GM12872 (cell line): Measurements from ENCODE around the gene ST6GALNAC3.

Experiments used
- CTCF ChIP-seq: IDR thresholded peaks from 3 replicates; pipeline ENCODE4 v1.5.1; 2011; ENCODE audit warnings: low read depth, mild to moderate bottlenecking, low read length, moderate library complexity; ENCODE audit not compliant: insufficient read depth

The ST6GALNAC3 gene

GRCh38 chr1:76264642-76265041, 190.1 kb downstream of the ST6GALNAC3 start:
- no peak for TF ChIP-seq CTCF

- no peak for TF ChIP-seq CTCF
These were observed 192.2 kb downstream of the ST6GALNAC3 start for GRCh38 chr1:76266762-76267161.

- no peak for TF ChIP-seq CTCF
These were observed 193.1 kb downstream of the ST6GALNAC3 start for GRCh38 chr1:76267631-76268030.

GRCh38 chr1:76268341-76268740, 193.8 kb downstream of the ST6GALNAC3 start:
- no peak for TF ChIP-seq CTCF

- no peak for TF ChIP-seq CTCF
These were observed 194.6 kb downstream of the ST6GALNAC3 start for GRCh38 chr1:76269155-76269554.

GRCh38 chr1:76274302-76274701, 199.8 kb downstream of the ST6GALNAC3 start:
- TF ChIP-seq CTCF, result no peak

GRCh38 chr1:76274718-76275117, 200.2 kb downstream of the ST6GALNAC3 start:
- TF ChIP-seq CTCF, result no peak

- no peak for TF ChIP-seq CTCF
These were observed 204.2 kb downstream of the ST6GALNAC3 start for GRCh38 chr1:76278711-76279100.
